OCI-LY3 (cell line): Measurements from ENCODE around the gene SPATS2L.

Experiments
- H2AFZ ChIP-seq: fragments of 200-600, 300-600 bp; shearing (Covaris generic); 2 replicates; pipeline ENCODE4 v1.6.0; 2014; ENCODE audit warnings: antibody characterized with exemption, low read depth, low read length
- H3K27ac ChIP-seq: fragments of 200-600, 300-600 bp; sonication (generic); 2 replicates; pipeline ENCODE4 v1.5.1; 2014; ENCODE audit warnings: mild to moderate bottlenecking, low read length, moderate library complexity, mixed read lengths
- H3K27me3 ChIP-seq: fragments of 200-600, 300-600 bp; sonication (generic); 2 replicates; pipeline ENCODE4 v1.6.1; 2014; ENCODE audit warnings: low read depth, low read length, mixed read lengths
- H3K36me3 ChIP-seq: fragments of 200-600, 300-600 bp; sonication (generic); replicated peaks from 2 replicates; pipeline ENCODE3; 2014; ENCODE audit warnings: low read depth, low read length, mixed read lengths
- H3K4me1 ChIP-seq: fragments of 300-600, 200-600 bp; sonication (generic); 2 replicates; pipeline ENCODE4 v1.6.1; 2014; ENCODE audit warnings: low read length, mixed read lengths
- H3K4me2 ChIP-seq: fragments of 200-600, 300-600 bp; sonication (generic); 2 replicates; pipeline ENCODE4 v1.6.1; 2014; ENCODE audit warnings: low read length, mixed read lengths
- H3K4me3 ChIP-seq: fragments of 300-600, 200-600 bp; sonication (generic); 2 replicates; pipeline ENCODE4 v1.5.1; 2014; ENCODE audit warnings: antibody characterized with exemption, mild to moderate bottlenecking, low read length, moderate library complexity
- H3K79me2 ChIP-seq: fragments of 300-600, 200-600 bp; shearing (Covaris generic); 2 replicates; pipeline ENCODE4 v1.6.1; 2014; ENCODE audit warnings: mild to moderate bottlenecking, low read length, mixed read lengths
- H3K9ac ChIP-seq: fragments of 300-600, 200-600 bp; shearing (Covaris generic); 2 replicates; pipeline ENCODE4 v1.6.0; 2014; ENCODE audit warnings: mild to moderate bottlenecking, low read length, moderate library complexity
- H3K9me3 ChIP-seq: fragments of 200-600, 300-600 bp; shearing (Covaris generic); 2 replicates; pipeline ENCODE4 v1.6.1; 2014; ENCODE audit warnings: low read length, mixed read lengths; ENCODE audit not compliant: insufficient read depth
- H4K20me1 ChIP-seq: fragments of 200-600, 300-600 bp; sonication (generic); 2 replicates; pipeline ENCODE4 v1.6.1; 2016; ENCODE audit warnings: low read length, mixed read lengths; ENCODE audit not compliant: insufficient read depth
- EZH2phosphoT487 ChIP-seq: fragments of 200-600 bp; shearing (Covaris generic); IDR thresholded peaks from 2 replicates; pipeline ENCODE4 v1.6.1; 2018; ENCODE audit warnings: antibody characterized with exemption, mixed run types, low read depth
- TF ChIP-seq, protein P1 (sequence below): fragments of 200-600, 300-600 bp; sonication (generic); IDR thresholded peaks from 2 replicates; pipeline ENCODE4 v1.5.1; 2014; ENCODE audit warnings: antibody characterized with exemption, low read length, low read depth

The SPATS2L gene

DNA sequence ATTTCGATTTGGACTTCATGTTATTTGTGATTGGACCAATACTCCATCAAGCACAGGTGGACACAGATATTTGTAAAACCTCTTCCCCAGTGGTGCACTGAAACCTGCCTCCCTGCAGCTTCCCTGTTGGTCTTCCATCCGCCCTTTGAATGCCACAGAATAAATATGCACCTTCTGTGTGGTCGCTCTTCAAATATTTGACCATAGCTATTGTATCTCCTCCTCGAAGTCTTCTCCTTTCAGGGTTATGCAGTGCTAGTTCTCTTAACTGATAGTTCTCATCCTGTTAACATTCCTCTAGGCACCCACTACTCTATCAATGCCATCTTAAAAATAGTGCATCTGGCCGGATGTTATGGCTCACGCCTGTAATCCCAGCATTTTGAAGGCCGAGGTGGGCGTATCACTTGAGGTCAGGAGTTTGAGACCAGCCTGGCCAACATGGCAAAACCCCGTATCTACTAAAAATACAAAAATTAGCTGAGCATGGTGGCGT lies 12.5 kb downstream of the SPATS2L start:
- Histone ChIP-seq H3K79me2 (no peaks in the 10 kb centered on the region), H3K27me3 (peaks cover 3% of the 10 kb centered on the region; the same call in 1 of the 2 replicates), H3K4me2 (no peak overlapping the region), H3K36me3 (no peaks in the 10 kb centered on the region), H2AFZ (no peak overlapping the region), H3K9me3 (no peaks in the 10 kb centered on the region), H3K27ac (no peak overlapping the region), H4K20me1 (no peaks in the 10 kb centered on the region), H3K4me3 (no peak overlapping the region), H3K4me1 (no peaks in the 10 kb centered on the region), H3K9ac (no peak overlapping the region)
- TF ChIP-seq, protein P1, sequence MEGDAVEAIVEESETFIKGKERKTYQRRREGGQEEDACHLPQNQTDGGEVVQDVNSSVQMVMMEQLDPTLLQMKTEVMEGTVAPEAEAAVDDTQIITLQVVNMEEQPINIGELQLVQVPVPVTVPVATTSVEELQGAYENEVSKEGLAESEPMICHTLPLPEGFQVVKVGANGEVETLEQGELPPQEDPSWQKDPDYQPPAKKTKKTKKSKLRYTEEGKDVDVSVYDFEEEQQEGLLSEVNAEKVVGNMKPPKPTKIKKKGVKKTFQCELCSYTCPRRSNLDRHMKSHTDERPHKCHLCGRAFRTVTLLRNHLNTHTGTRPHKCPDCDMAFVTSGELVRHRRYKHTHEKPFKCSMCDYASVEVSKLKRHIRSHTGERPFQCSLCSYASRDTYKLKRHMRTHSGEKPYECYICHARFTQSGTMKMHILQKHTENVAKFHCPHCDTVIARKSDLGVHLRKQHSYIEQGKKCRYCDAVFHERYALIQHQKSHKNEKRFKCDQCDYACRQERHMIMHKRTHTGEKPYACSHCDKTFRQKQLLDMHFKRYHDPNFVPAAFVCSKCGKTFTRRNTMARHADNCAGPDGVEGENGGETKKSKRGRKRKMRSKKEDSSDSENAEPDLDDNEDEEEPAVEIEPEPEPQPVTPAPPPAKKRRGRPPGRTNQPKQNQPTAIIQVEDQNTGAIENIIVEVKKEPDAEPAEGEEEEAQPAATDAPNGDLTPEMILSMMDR, result no peak
- TF ChIP-seq EZH2phosphoT487, result no peak

DNA sequence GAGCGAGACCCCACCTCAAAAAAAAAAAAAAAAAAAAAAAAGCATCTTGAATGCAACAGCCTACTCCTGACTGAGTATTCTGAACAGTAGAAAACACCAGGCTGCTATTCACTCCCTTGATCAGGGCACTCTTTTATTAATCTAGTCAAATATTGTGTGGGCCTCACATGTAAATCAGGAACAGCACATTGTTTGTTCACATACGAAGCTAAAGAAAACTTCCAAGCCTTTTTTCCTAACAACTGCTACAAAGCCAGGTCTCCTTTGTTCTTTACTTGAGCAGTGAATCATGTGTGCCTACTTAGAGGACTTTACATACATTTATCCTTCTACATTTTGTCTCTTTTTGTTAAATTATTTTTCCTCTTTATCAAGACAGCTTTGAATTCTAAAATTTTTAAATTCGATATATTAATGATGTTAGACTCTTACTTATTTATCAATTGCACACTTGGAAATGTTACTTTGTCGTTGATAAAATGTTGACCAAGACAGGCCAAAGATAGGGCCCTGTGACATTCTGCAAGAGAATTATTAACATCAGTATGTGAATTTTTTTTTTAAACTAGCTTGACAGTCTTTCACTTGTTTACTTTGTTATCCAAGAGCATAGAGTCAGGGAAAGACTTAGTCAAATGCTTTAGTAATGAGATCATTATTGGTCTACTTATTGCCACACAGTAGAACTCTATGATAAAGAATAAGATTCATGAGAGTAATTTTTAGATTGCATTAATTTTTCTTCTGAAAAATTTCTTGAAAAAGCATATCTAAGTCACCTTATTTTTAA lies 13.2 kb downstream of the SPATS2L start:
- H3K4me2 ChIP-seq, result no peak overlapping the region
- H3K4me3 ChIP-seq, result no peak overlapping the region
- H3K4me1 ChIP-seq, result no peaks in the 10 kb centered on the region
- H3K36me3 ChIP-seq, result no peaks in the 10 kb centered on the region
- no peak overlapping the region for H2AFZ ChIP-seq
- no peaks in the 10 kb centered on the region for H4K20me1 ChIP-seq
- H3K9ac ChIP-seq, result no peak overlapping the region
- H3K79me2 ChIP-seq, result no peaks in the 10 kb centered on the region
- H3K9me3 ChIP-seq, result no peaks in the 10 kb centered on the region
- TF ChIP-seq EZH2phosphoT487, result no peak
- TF ChIP-seq, protein P1, result no peak
- no peak overlapping the region for H3K27ac ChIP-seq
- H3K27me3 ChIP-seq, result peaks cover 8% of the 10 kb centered on the region

DNA sequence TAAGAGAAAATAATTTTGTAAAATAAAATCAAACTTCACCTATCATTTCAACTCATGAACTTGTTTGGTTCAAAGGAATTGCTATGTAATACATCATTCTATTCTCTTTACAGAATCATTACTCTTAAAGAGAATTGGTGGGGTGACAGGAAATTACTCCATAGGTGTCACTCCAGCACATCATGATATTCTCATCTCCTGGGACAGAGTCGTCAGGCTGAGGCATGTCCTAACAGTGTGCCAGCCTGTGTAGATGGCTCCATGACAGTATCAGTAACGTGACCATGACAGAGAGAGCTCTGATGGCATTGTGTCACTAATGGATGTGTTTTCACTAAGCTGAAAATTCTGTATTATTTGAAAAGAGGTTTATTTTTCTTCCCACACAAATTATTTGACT lies 13.9 kb downstream of the SPATS2L start:
- TF ChIP-seq EZH2phosphoT487, result no peak
- Histone ChIP-seq H3K4me1 (no peaks in the 10 kb centered on the region), H4K20me1 (no peaks in the 10 kb centered on the region), H3K9ac (no peak overlapping the region), H3K27me3 (peaks cover 13% of the 10 kb centered on the region), H3K27ac (no peak overlapping the region), H3K4me2 (no peak overlapping the region), H2AFZ (no peak overlapping the region), H3K9me3 (no peaks in the 10 kb centered on the region), H3K4me3 (no peak overlapping the region), H3K36me3 (no peaks in the 10 kb centered on the region), H3K79me2 (no peaks in the 10 kb centered on the region)

DNA sequence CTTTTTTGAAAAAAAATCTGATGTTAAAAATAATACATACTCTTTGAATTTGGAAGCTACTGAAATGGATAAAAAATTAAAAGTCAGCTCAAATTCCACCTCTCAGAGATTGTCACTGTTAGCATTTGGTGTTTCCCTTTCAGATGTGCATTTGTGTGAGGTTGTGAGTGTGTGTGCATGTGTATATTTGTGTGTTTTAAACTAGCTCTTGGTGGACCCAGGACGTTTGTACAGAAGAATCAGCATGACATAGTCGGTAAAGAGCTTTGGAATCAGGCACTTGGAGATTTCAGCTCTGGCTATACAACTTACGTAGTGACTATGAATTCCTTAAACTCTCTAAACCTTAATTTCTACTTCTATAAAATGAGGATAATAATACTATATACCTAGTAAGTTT lies 14.5 kb downstream of the SPATS2L start:
- H2AFZ ChIP-seq, result no peak overlapping the region
- H3K9me3 ChIP-seq, result no peaks in the 10 kb centered on the region
- TF ChIP-seq EZH2phosphoT487, result no peak
- TF ChIP-seq, protein P1, result no peak
- no peaks in the 10 kb centered on the region for H3K79me2 ChIP-seq
- no peak overlapping the region for H3K4me3 ChIP-seq
- no peak overlapping the region for H3K4me2 ChIP-seq
- peaks cover 18% of the 10 kb centered on the region for H3K27me3 ChIP-seq
- no peak overlapping the region for H3K9ac ChIP-seq
- H4K20me1 ChIP-seq, result no peaks in the 10 kb centered on the region
- H3K4me1 ChIP-seq, result no peaks in the 10 kb centered on the region
- H3K27ac ChIP-seq, result no peak overlapping the region
- no peaks in the 10 kb centered on the region for H3K36me3 ChIP-seq
